ENCODE data around the gene ZC3HAV1L. TPM values are rescaled to one million over a fixed set of nuclear protein-coding genes. Genes with fewer than 3 reads are reported as not detected.

The ZC3HAV1L gene
- total RNA-seq, result 3.4 TPM
- long read RNA-seq, result 0 reads

- no peaks in the 10 kb centered on the region for H3K9me3 ChIP-seq (replicated peaks)
- H3K36me3 ChIP-seq, result peaks cover 5% of the 10 kb centered on the region
- intact Hi-C loops (cut with micrococcal nuclease), result no loop called here
- H3K4me3 ChIP-seq, result peak within 1 kb of the TSS; percentile 88
- no peaks in the 10 kb centered on the region for H3K27me3 ChIP-seq (ENCODE audit: low read depth)
- TF ChIP-seq CTCF (IDR thresholded peaks at IDR 0.05; ENCODE audit: borderline replicate concordance), result no peak
- H3K27ac ChIP-seq (replicated peaks), result peak within 1 kb of the TSS; percentile 90
- peak; percentile 68 for DNase-seq
- peaks cover 31% of the 10 kb centered on the region for H3K4me1 ChIP-seq
These were observed at the start of gene ZC3HAV1L for GRCh38 chr7:139035586-139036353. ZC3HAV1L (minus strand) TSS chr7:139036042; CDS start chr7:139036017, 25 bp downstream.

- Histone ChIP-seq H3K9me3 (replicated peaks) (peaks cover 3% of the 10 kb centered on the region), H3K27me3 (ENCODE audit: low read depth) (no peaks in the 10 kb centered on the region), H3K36me3 (peaks cover 80% of the 10 kb centered on the region), H3K27ac (replicated peaks) (no peak overlapping the region), H3K4me3 (no peak overlapping the region), H3K4me1 (peaks cover 24% of the 10 kb centered on the region)
- intact Hi-C loops (cut with micrococcal nuclease), result no loop called here
- no peak for TF ChIP-seq CTCF (IDR thresholded peaks at IDR 0.05; ENCODE audit: borderline replicate concordance)
- no peak for DNase-seq
These were observed 48.9 kb upstream of the ZC3HAV1L start for GRCh38 chr7:139084709-139085108.

- no peak overlapping the region for H3K27ac ChIP-seq (replicated peaks)
- no peak overlapping the region for H3K4me3 ChIP-seq
- TF ChIP-seq CTCF (IDR thresholded peaks at IDR 0.05; ENCODE audit: borderline replicate concordance), result no peak
- DNase-seq, result no peak
- no peaks in the 10 kb centered on the region for H3K27me3 ChIP-seq (ENCODE audit: low read depth)
- peaks cover 30% of the 10 kb centered on the region for H3K4me1 ChIP-seq
- peaks cover 83% of the 10 kb centered on the region for H3K36me3 ChIP-seq
- intact Hi-C loops (cut with micrococcal nuclease), result no loop called here
- peaks cover under 1% of the 10 kb centered on the region for H3K9me3 ChIP-seq (replicated peaks)
These were observed 45.7 kb upstream of the ZC3HAV1L start for GRCh38 chr7:139081584-139081983.

GRCh38 chr7:139080905-139081304, 45.1 kb upstream of the ZC3HAV1L start:
- intact Hi-C loops (cut with micrococcal nuclease), result no loop called here
- DNase-seq, result no peak

GRCh38 chr7:139079861-139080260, 44.0 kb upstream of the ZC3HAV1L start:
- DNase-seq, result no peak
- H3K36me3 ChIP-seq, result peaks cover 86% of the 10 kb centered on the region
- TF ChIP-seq CTCF (IDR thresholded peaks at IDR 0.05; ENCODE audit: borderline replicate concordance), result no peak
- no peaks in the 10 kb centered on the region for H3K27me3 ChIP-seq (ENCODE audit: low read depth)
- H3K4me1 ChIP-seq, result peaks cover 26% of the 10 kb centered on the region
- H3K27ac ChIP-seq (replicated peaks), result no peak overlapping the region
- intact Hi-C loops (cut with micrococcal nuclease), result loop anchor here (5.0 to 10.0 kb wide), 2 partner anchors 63 to 195 kb away; no protein-coding TSS in a partner anchor
- no peaks in the 10 kb centered on the region for H3K9me3 ChIP-seq (replicated peaks)
- H3K4me3 ChIP-seq, result no peak overlapping the region

More at GRCh38 chr7:139080905-139081304, 45.1 kb upstream of the ZC3HAV1L start:
- H3K9me3 ChIP-seq (replicated peaks), result no peaks in the 10 kb centered on the region
- no peak overlapping the region for H3K4me3 ChIP-seq
- peaks cover 26% of the 10 kb centered on the region for H3K4me1 ChIP-seq
- no peaks in the 10 kb centered on the region for H3K27me3 ChIP-seq (ENCODE audit: low read depth)
- H3K36me3 ChIP-seq, result peaks cover 84% of the 10 kb centered on the region
- no peak for TF ChIP-seq CTCF (IDR thresholded peaks at IDR 0.05; ENCODE audit: borderline replicate concordance)
- peak overlapping the region; percentile 60 for H3K27ac ChIP-seq (replicated peaks)
